ENCODE measurements around the gene TMPRSS11A.

DNA sequence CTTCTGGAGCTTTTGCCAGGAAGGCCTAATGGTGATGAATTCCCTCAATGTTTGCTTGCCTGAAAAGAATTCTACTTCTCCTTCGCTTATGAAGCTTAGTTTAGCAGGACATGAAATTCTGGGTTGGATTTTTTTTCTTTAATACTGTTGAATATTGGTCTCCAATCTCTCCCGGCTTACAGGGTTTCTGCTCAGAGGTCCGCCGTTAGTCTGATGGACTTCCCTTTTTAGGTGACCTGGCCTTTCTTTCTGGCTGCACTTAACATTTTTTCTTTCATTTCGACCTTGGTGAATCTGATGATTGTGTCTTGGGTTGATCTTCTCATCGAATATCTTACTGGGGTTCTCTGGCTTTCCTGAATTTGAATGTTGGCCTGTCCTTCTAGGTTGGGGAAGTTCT is 17.2 kb upstream of the TMPRSS11A start:
- TF ChIP-seq POLR2A (IDR thresholded peaks at IDR 0.05) (no peak), POLR2AphosphoS5 (IDR thresholded peaks at IDR 0.05) (no peak)
- TF ChIP-seq, protein P1, sequence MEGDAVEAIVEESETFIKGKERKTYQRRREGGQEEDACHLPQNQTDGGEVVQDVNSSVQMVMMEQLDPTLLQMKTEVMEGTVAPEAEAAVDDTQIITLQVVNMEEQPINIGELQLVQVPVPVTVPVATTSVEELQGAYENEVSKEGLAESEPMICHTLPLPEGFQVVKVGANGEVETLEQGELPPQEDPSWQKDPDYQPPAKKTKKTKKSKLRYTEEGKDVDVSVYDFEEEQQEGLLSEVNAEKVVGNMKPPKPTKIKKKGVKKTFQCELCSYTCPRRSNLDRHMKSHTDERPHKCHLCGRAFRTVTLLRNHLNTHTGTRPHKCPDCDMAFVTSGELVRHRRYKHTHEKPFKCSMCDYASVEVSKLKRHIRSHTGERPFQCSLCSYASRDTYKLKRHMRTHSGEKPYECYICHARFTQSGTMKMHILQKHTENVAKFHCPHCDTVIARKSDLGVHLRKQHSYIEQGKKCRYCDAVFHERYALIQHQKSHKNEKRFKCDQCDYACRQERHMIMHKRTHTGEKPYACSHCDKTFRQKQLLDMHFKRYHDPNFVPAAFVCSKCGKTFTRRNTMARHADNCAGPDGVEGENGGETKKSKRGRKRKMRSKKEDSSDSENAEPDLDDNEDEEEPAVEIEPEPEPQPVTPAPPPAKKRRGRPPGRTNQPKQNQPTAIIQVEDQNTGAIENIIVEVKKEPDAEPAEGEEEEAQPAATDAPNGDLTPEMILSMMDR (IDR thresholded peaks at IDR 0.05) = no peak
